ENCODE data around the gene CAT. TPM values are rescaled to one million over a fixed set of nuclear protein-coding genes. Genes with fewer than 3 reads are reported as not detected.

The CAT gene
- polyA plus RNA-seq, 2 donors = 18.7 to 23.5 TPM

DNA sequence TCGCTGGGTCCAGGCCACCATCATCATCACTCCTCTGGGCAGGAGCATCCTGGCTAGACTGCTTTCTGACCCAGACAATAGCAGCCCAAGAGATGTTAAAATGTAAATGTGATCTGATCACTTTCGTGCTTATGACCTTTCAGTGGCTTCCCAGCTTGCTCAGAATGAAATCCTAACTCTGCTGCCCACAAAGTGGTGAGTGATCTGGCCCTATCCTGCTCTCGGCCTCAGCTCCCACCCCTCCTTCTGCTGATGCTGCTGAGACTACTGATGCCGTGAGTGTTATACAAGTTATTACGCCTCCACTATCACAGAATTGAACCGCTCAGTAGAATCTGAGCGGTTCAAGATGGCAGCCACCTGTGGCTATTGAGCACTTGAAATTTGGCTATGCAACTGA is 48.7 kb downstream of the CAT start:
- Histone ChIP-seq H3K4me1 (ENCODE audit: control insufficient read depth in 2 of 2, insufficient read depth in 2 of 2, low read length in 1 of 2) (no peaks in the 10 kb centered on the region), H3K27me3 (ENCODE audit: control insufficient read depth in 1 of 2, insufficient read depth in 2 of 2, low read length in 2 of 2) (no peaks in the 10 kb centered on the region), H3K27ac (ENCODE audit: low read depth in 2 of 2, low read length in 1 of 2) (no peak overlapping the region), H3K9me3 (ENCODE audit: control insufficient read depth in 2 of 2, insufficient read depth in 1 of 2, low read depth in 1 of 2, low read length in 1 of 2) (no peaks in the 10 kb centered on the region), H3K4me3 (ENCODE audit: low read depth in 1 of 2, low read length in 2 of 2) (no peak overlapping the region), H3K36me3 (ENCODE audit: control insufficient read depth in 2 of 2, insufficient read depth in 2 of 2, low read length in 1 of 2) (no peaks in the 10 kb centered on the region)
- 77 to 88% methylated on average over 7 of the region's 7 CpGs for WGBS, 2 donors

DNA sequence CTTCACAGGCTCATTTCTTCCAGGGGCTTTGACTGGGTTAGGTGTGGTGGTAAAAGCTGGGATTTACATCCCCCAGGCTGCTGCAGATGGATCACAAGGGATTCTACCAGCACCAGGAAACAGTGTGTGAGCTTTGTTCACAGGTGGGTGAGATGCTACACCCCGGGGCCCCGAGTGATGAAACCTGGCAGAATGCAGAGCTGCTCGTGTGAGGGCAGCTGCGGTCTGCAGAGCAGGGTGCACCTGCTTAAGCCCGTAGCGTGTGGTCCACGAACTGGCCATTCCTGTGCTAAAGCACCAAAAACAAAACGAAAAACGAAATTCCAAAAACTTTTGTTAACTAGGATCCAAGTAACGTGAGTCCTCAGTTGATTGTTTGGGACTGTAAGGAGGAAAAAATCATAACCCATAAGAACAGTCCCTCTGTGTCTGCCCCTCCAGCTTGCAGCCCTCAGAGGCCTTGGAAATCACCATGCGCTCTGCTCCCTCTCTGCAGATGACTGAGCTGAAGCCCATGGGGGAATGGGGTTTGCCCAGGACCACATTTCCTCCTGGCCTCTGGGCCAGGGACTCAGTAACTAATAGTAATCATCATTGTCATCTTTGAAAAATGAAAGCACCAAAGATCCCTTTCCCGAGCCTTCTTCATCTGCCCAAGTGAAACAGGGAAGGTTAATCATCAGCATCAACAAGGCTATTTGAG is 50.3 kb downstream of the CAT start:
- Histone ChIP-seq H3K4me1 (ENCODE audit: control insufficient read depth in 2 of 2, insufficient read depth in 2 of 2, low read length in 1 of 2) (no peaks in the 10 kb centered on the region), H3K4me3 (ENCODE audit: low read depth in 1 of 2, low read length in 2 of 2) (no peak overlapping the region), H3K27me3 (ENCODE audit: control insufficient read depth in 1 of 2, insufficient read depth in 2 of 2, low read length in 2 of 2) (no peaks in the 10 kb centered on the region), H3K36me3 (ENCODE audit: control insufficient read depth in 2 of 2, insufficient read depth in 2 of 2, low read length in 1 of 2) (no peaks in the 10 kb centered on the region), H3K27ac (ENCODE audit: low read depth in 2 of 2, low read length in 1 of 2) (no peak overlapping the region), H3K9me3 (ENCODE audit: control insufficient read depth in 2 of 2, insufficient read depth in 1 of 2, low read depth in 1 of 2, low read length in 1 of 2) (no peaks in the 10 kb centered on the region)
- WGBS, 2 donors = 85% methylated on average over 12 of the region's 12 CpGs

DNA sequence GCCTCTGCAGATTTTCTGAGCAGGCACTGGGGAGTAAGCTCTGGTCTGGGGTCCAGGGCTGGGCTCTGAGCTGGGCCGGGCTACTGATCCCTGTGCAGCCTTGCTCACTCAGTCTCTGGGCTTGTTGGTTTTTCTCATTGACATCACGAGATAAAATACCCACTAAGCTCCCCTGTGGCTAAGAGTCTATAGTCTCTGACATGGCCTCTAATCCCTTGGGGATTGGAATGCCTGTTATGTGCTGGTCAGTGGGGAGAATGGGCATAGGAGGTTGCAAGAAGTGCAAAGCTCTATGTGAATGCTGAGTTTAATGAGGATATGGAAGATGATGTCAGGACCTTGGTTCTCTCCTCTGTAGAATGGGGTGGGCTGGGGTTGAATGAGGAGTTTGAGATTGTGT is 51.6 kb downstream of the CAT start:
- Histone ChIP-seq H3K4me1 (ENCODE audit: control insufficient read depth in 2 of 2, insufficient read depth in 2 of 2, low read length in 1 of 2) (no peaks in the 10 kb centered on the region), H3K4me3 (ENCODE audit: low read depth in 1 of 2, low read length in 2 of 2) (no peak overlapping the region), H3K9me3 (ENCODE audit: control insufficient read depth in 2 of 2, insufficient read depth in 1 of 2, low read depth in 1 of 2, low read length in 1 of 2) (no peaks in the 10 kb centered on the region), H3K27me3 (ENCODE audit: control insufficient read depth in 1 of 2, insufficient read depth in 2 of 2, low read length in 2 of 2) (no peaks in the 10 kb centered on the region), H3K36me3 (ENCODE audit: control insufficient read depth in 2 of 2, insufficient read depth in 2 of 2, low read length in 1 of 2) (no peaks in the 10 kb centered on the region), H3K27ac (ENCODE audit: low read depth in 2 of 2, low read length in 1 of 2) (no peak overlapping the region)
- WGBS, 2 donors = 83% methylated on average over 2 of the region's 2 CpGs

DNA sequence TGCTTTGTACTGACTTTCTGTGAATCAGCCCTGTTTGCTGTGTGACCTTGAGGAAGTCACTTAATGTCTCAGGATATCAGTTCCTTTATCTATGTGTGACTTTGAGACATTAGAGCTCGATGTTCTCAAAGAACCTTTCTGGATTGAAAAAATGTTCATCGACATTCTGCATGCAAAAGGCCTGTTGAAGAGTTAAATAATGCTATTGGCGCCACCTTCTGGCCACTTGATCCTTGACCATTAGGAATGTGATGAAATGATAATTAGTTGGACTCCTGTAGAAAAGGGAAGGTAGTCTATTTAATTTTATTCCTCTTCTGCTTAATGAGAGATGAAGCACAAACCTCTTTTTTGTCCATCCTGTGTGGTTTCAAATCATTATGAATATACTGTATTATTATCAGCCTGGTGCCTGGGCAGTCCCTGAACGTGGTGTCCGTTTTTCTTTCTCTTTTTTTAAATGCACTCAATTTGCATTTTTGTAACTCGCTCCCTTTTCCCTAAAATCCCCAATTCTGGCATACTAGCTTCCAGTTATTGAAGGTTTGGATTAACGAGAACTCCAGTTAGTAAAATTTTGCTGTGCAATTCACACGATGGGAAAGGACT is 54.2 kb downstream of the CAT start:
- no peaks in the 10 kb centered on the region for H3K4me1 ChIP-seq (ENCODE audit: control insufficient read depth in 2 of 2, insufficient read depth in 2 of 2, low read length in 1 of 2)
- H3K4me3 ChIP-seq (ENCODE audit: low read depth in 1 of 2, low read length in 2 of 2) = no peak overlapping the region
- no peaks in the 10 kb centered on the region for H3K27me3 ChIP-seq (ENCODE audit: control insufficient read depth in 1 of 2, insufficient read depth in 2 of 2, low read length in 2 of 2)
- H3K36me3 ChIP-seq (ENCODE audit: control insufficient read depth in 2 of 2, insufficient read depth in 2 of 2, low read length in 1 of 2) = no peaks in the 10 kb centered on the region
- no peak overlapping the region for H3K27ac ChIP-seq (ENCODE audit: low read depth in 2 of 2, low read length in 1 of 2)
- H3K9me3 ChIP-seq (ENCODE audit: control insufficient read depth in 2 of 2, insufficient read depth in 1 of 2, low read depth in 1 of 2, low read length in 1 of 2) = no peaks in the 10 kb centered on the region
- WGBS, 2 donors = 44 to 52% methylated on average over 8 of the region's 8 CpGs

DNA sequence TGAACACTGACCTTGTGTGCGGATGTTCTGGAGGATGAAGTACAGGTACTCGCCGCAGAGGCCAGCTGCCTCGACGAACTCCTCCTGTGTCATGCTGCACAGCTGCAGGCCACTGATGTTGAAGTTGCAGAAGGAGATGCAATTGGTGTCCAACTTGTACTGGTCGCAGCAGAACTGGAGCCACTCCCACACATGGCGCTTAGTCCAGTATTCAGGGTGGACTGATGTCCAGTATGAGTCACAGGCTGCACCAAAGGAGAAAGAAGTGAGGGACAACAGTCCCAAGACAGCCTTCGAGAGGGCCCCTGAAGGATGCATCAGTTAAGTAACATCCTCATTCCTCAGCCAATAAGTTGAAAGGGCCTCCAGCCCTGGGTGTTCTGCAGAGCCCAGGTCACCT is 54.7 kb downstream of the CAT start:
- H3K4me1 ChIP-seq (ENCODE audit: control insufficient read depth in 2 of 2, insufficient read depth in 2 of 2, low read length in 1 of 2) = no peaks in the 10 kb centered on the region
- H3K36me3 ChIP-seq (ENCODE audit: control insufficient read depth in 2 of 2, insufficient read depth in 2 of 2, low read length in 1 of 2) = no peaks in the 10 kb centered on the region
- 83 to 84% methylated on average over 8 of the region's 8 CpGs for WGBS, 2 donors
- no peak overlapping the region for H3K27ac ChIP-seq (ENCODE audit: low read depth in 2 of 2, low read length in 1 of 2)
- no peaks in the 10 kb centered on the region for H3K27me3 ChIP-seq (ENCODE audit: control insufficient read depth in 1 of 2, insufficient read depth in 2 of 2, low read length in 2 of 2)
- H3K9me3 ChIP-seq (ENCODE audit: control insufficient read depth in 2 of 2, insufficient read depth in 1 of 2, low read depth in 1 of 2, low read length in 1 of 2) = no peaks in the 10 kb centered on the region
- H3K4me3 ChIP-seq (ENCODE audit: low read depth in 1 of 2, low read length in 2 of 2) = no peak overlapping the region

DNA sequence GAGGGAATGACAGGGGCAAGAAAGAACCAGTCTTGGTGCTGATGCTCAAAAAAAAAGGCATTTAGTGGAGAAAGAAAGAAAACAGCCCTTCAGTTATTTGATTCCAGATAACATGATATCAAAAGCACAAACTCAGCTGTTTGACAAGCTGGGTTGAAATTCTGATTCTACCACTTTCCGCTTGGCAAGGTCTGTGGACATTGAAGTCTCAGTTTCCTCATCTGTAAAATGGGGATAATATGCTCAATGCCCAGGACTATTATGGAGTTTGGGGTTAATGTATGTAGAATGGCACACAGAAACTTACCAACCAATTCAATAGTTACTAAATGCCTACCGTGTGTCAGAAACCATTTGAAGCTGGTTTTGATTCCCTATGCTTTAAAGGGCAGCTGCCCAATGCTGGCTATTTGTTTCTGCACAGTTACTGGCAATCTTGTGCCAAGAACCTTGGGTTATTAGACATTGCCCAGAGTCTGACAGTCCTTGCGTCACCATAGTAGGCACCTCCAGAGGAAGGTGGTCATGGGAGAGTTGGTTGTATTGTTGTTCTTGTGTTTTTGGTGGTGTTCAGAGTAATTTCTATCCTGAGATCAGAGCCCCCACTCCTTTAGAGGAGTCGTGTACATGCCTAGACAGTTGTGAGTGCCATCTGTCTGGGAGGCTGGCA is 55.3 kb downstream of the CAT start:
- WGBS, 2 donors = 71 to 76% methylated on average over 4 of the region's 4 CpGs
- H3K36me3 ChIP-seq (ENCODE audit: control insufficient read depth in 2 of 2, insufficient read depth in 2 of 2, low read length in 1 of 2) = no peaks in the 10 kb centered on the region
- no peak overlapping the region for H3K4me3 ChIP-seq (ENCODE audit: low read depth in 1 of 2, low read length in 2 of 2)
- no peak overlapping the region for H3K27ac ChIP-seq (ENCODE audit: low read depth in 2 of 2, low read length in 1 of 2)
- H3K4me1 ChIP-seq (ENCODE audit: control insufficient read depth in 2 of 2, insufficient read depth in 2 of 2, low read length in 1 of 2) = no peaks in the 10 kb centered on the region
- no peaks in the 10 kb centered on the region for H3K27me3 ChIP-seq (ENCODE audit: control insufficient read depth in 1 of 2, insufficient read depth in 2 of 2, low read length in 2 of 2)
- H3K9me3 ChIP-seq (ENCODE audit: control insufficient read depth in 2 of 2, insufficient read depth in 1 of 2, low read depth in 1 of 2, low read length in 1 of 2) = no peaks in the 10 kb centered on the region

DNA sequence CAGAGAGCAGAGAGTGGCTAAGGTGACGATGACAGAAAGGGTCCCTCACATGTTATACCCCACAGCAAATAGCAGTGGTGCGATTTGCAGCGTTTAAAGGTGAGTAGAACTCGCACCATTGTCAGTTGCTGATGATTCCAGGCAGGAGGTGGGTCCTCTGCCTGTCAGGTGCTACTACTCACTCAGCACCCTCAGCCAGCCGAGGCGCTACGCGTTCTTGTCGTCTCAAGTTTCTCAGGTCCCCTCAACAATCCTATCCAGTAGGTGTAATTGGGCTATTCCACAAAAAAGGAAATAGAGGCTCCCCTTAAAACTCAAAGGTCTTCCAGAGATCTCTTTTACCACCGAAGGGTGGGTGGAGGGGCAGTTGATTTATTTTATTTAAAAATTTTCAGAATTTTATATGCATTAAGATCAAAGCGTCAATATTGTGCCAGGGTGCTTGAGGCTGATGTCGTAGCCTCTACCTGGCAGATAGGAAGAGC is 56.5 kb downstream of the CAT start:
- Histone ChIP-seq H3K27ac (ENCODE audit: low read depth in 2 of 2, low read length in 1 of 2) (no peak overlapping the region), H3K27me3 (ENCODE audit: control insufficient read depth in 1 of 2, insufficient read depth in 2 of 2, low read length in 2 of 2) (no peaks in the 10 kb centered on the region), H3K4me1 (ENCODE audit: control insufficient read depth in 2 of 2, insufficient read depth in 2 of 2, low read length in 1 of 2) (no peaks in the 10 kb centered on the region), H3K9me3 (ENCODE audit: control insufficient read depth in 2 of 2, insufficient read depth in 1 of 2, low read depth in 1 of 2, low read length in 1 of 2) (no peaks in the 10 kb centered on the region), H3K36me3 (ENCODE audit: control insufficient read depth in 2 of 2, insufficient read depth in 2 of 2, low read length in 1 of 2) (no peaks in the 10 kb centered on the region), H3K4me3 (ENCODE audit: low read depth in 1 of 2, low read length in 2 of 2) (no peak overlapping the region)
- 88 to 90% methylated on average over 12 of the region's 12 CpGs for WGBS, 2 donors

DNA sequence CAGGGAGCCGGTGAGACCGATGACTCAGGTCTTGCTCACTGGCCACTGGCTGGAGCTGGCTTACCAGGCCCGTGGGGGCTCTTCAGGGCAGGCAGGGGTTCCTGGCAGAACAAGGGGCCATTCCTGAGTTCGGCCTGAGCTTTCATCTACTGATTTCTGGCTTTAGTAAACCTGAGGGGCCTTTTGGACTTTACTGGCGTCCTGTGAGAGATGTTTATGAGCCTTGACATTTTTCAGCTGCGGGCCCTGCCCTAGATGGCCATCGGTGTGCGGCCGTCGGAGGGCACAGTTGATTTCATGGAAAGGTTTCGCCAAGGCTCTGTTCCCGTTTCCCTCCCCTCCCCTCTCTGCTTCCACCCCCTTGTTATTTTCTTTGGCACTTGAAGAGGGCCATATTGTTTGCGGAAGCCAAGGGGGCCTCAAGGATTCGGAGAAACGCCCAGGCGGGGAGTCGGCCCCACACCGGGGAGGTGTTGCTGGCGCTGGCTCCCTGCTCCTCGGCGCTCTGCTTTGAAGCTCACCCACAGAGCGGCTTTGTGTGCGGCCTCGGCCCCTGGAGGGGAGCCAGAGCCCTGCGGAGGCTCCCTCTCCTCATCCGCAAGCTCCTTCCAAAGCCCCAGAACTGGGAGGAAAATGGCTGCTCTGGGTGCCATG is 57.1 kb downstream of the CAT start:
- Histone ChIP-seq H3K4me1 (ENCODE audit: control insufficient read depth in 2 of 2, insufficient read depth in 2 of 2, low read length in 1 of 2) (no peaks in the 10 kb centered on the region), H3K9me3 (ENCODE audit: control insufficient read depth in 2 of 2, insufficient read depth in 1 of 2, low read depth in 1 of 2, low read length in 1 of 2) (no peaks in the 10 kb centered on the region), H3K4me3 (ENCODE audit: low read depth in 1 of 2, low read length in 2 of 2) (no peak overlapping the region), H3K27me3 (ENCODE audit: control insufficient read depth in 1 of 2, insufficient read depth in 2 of 2, low read length in 2 of 2) (no peaks in the 10 kb centered on the region), H3K27ac (ENCODE audit: low read depth in 2 of 2, low read length in 1 of 2) (no peak overlapping the region), H3K36me3 (ENCODE audit: control insufficient read depth in 2 of 2, insufficient read depth in 2 of 2, low read length in 1 of 2) (no peaks in the 10 kb centered on the region)
- 67 to 69% methylated on average over 26 of the region's 26 CpGs for WGBS, 2 donors

DNA sequence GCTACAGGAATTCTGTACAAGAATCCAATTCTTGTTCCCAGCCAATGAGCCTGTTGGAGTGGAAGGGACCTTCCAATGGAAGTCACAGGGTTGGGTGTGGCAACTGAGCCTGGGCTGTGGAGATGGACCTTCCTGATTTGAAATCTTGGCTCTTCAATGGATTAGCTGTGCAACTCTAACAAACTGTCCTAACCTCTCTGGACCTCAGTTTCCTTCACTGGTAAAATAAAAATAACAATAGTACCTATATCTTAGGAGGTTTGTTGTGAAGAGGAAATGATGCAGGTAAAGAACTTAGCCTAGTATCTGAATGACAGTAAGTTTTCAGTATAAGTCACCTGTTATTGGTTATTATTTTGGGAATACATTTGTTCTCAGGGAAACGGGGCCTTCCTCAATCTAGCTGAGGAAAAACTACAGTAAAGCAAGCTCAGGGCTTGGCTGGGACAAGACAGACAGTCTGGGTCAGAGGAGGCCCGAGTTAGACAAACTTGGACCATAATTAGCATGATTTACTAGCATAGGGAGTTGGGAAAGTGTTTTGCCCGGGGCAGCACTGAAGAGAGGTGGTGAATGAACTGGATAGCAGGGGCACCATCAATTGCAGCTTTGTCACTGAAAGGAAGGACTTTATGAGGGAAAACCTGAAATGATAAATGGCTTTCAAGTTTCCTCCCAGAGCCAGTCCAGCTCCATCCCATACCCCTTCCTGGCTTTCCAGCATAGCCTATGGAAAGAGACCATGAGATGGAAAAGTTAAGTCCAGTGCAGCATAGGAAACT is 61.2 kb downstream of the CAT start:
- Histone ChIP-seq H3K27ac (ENCODE audit: low read depth in 2 of 2, low read length in 1 of 2) (no peak overlapping the region), H3K4me3 (ENCODE audit: low read depth in 1 of 2, low read length in 2 of 2) (no peak overlapping the region), H3K4me1 (ENCODE audit: control insufficient read depth in 2 of 2, insufficient read depth in 2 of 2, low read length in 1 of 2) (peaks cover 0 to 3% of the 10 kb centered on the region in 2 donors), H3K9me3 (ENCODE audit: control insufficient read depth in 2 of 2, insufficient read depth in 1 of 2, low read depth in 1 of 2, low read length in 1 of 2) (no peaks in the 10 kb centered on the region), H3K36me3 (ENCODE audit: control insufficient read depth in 2 of 2, insufficient read depth in 2 of 2, low read length in 1 of 2) (no peaks in the 10 kb centered on the region), H3K27me3 (ENCODE audit: control insufficient read depth in 1 of 2, insufficient read depth in 2 of 2, low read length in 2 of 2) (no peaks in the 10 kb centered on the region)
- WGBS, 2 donors = 71 to 82% methylated on average over 3 of the region's 3 CpGs
